IPS DF 19.7 (cell line): ENCODE data around the gene PRKCB.

Experiments
- DNase-seq: peaks from one replicate; pipeline ENCODE4 v3.0.0-alpha.2; 2013; ENCODE audit warnings: low read depth, low spot score

The PRKCB gene

DNA sequence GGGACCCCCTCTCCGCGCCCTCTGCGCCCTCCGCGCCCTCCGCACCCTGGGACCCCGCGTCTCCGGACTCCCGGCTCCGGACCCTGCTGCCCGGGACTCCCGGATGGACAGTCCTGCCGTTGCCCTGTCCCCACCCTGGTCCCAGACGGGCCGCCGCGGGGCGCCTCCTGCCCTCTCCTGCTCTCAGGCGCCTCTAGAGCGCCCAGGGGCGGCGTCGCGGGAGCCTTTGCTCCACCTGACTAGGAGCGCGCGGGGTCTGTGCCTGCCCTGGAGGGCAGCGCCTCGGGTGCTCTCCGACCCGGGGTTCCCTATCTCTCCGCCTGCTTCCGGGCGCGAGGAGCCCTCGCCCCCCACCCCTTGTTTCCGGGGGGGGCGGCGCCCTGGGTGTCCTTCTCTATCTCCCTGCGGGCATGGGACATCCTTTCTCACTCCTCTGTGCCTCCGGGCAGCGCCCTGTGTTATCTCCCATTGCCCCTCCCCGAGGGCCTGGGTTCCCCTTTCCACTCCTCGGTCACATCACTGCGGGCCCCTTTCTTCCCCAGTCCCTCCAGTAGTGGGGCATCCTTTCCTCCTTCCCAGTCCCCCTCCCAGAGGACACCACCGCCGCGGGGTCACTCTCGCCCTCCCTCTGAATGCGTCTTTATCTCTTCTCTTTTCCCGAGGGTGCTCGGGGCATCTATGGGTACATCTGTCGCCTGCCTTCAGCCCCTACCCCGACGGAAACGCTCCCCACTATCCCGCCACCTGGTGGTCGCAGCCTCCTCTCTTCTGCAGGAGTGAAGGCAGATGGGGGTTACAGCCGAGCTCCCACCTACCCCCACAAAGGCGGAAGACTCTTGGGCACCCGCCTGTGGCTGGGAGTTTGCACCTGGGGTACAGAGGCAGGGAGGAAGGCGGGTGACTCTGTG is 875 bp downstream of the PRKCB start:
- no peak for DNase-seq

DNA sequence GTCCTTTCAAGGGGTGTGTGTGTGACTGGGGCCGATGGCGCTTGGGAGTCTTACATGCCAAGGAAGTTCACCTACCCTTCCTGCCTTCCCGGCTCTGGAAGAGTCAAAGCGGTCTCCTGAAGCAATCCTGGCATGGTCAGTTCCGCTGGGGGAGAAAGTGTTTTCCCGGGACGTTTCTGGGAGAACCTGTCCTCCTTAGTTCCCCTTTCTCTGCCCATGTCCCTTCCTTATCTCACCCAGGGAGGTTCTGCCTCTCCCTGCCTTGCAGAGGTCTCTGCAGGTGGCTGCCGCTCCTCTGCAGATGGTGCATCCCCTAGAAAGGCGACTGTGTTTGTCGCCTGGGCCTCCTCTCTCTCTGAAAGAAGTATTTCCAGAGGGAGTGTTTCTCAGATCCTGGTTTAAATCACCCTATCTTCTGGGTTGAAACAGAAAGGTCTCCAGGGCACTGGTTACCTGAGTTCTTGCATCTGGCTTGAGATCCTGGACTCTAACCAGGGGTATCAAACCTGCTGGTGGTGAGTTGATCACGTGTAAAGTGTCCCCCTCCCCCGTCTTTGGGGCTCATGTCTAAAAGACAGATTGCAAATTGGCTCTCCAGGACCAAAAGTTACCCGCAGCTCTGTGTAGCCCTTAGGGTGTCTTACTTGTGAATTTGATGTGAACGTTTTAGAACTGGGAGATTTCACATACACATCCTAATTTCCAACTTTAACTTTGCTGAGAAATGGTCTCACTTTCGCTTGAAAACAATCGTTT is 1.9 kb downstream of the PRKCB start:
- DNase-seq = no peak

DNA sequence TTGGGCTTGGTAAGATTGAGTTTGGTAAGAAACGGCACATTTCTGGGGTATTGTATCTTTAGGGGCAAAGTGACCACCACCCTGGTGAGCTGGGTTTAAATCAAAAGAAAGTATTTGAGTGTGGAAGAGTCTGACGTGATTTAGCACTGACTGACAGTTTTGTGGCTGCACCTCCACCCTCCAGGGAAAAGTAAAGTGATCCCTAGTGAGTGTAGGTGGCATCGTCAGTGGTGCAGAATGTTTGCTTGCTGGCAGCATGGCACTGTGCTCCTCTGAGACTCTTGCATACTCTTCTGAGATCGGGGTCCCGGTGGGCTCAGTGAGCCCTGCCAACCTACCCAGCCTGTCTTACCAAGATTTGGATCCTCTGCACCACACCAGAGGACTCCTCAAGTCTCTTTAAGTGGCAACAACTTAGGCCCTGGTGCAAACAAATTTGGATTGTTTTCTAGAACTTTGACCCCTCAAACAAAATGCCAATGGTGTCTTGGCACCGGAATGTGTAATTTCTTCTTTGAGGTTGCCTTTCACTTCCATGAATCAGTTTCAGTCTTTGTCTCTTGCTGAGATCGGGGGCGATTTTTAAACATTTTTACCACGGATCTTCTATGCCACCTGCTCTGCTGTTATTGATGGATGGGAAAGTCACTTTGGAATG is 2.8 kb downstream of the PRKCB start:
- no peak for DNase-seq

DNA sequence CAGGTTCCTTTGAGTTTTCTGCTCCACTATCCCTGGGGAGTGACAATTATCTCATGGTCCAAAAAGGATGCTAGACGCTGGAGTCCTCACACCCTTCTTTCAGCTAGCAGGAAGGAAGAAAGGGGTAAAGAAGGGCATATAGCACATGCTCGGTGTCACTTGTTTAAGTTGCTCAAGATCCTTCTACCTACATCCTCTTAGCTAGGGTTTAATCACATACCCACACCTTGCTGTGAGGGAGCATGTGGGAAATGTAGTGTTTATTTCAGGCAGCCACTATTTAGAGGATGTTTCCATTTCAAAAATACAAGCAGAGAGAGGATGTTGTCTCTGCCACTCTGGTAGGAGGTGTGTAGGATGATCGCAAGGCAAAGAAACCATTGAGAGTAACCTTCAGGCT is 4.5 kb downstream of the PRKCB start:
- no peak for DNase-seq

DNA sequence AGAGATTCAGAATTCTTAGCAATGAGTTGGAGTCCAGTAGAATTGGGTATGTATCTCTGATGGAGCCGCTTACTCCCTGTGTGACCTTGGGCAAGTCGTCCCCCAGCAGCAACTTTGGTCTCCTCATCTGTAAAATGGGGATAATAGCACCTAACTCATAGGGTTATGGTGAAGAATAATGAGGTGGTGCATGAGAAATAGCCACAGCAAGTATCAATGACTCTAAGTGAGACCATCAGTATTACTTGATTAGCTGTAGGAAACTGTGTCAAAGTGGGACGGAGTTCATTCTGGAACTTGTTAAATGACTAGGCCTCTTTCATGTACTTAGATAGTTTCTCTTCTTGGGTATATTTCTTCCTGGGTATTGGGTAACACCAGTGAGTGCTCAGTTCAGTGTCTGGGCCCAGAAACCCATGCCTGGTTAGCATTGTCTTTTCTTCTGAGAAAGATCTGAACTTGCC is 6.4 kb downstream of the PRKCB start:
- no peak for DNase-seq

DNA sequence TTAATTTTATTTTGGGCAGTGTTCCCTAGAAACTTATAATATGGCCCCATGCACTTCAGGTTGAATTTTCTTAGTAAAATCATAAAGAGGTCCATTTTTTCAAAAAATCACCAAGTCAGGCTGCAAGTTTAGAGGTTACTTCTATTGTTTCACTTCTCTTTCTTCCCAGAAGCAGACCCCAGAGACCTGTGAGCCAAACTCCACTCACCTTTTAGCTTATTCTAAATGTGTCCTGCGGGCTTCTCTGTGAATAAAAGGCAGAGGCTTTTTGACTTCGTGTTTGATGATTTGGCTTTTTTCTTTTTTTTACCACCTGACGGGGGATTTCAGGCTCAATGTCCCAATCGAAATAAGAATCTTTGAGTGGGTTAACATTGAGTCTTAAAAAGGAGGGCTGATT is 7.4 kb downstream of the PRKCB start:
- DNase-seq = no peak

DNA sequence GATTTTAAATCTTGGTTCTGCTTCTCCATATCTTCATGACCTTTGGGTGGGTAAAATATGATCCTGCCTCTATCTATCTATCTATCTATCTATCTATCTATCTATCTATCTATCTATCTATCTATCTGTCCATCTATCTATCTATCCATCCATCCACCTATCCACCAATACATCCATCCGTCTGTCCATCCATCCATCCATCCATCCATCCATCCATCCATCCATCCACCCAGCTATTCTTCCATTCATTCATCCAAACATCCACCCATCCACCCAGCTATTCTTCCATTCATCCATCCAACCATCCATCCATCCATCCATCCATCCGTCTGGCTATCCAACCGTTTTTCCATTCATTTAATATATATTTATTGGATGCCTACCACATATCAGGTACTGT is 11.5 kb downstream of the PRKCB start:
- DNase-seq = no peak

DNA sequence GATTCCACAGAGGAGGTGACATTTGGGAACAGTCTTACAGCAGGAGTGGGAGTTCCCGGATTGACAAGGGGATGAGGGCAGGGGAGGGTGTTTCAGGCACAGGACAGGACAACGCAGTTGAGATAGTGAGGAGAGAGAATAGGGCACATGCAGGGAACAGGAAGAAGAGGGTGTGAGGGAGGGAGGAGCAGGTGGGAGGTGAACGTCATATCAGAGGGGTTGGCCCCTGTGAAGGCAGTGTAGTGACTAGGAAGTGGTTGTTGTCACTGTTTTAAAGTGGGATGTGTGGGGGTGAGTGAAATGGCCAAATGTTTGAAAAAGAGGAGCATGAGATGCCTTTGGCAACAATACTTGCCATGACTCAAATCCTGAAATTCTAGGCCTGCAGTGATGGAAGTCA is 12.2 kb downstream of the PRKCB start:
- no peak for DNase-seq

DNA sequence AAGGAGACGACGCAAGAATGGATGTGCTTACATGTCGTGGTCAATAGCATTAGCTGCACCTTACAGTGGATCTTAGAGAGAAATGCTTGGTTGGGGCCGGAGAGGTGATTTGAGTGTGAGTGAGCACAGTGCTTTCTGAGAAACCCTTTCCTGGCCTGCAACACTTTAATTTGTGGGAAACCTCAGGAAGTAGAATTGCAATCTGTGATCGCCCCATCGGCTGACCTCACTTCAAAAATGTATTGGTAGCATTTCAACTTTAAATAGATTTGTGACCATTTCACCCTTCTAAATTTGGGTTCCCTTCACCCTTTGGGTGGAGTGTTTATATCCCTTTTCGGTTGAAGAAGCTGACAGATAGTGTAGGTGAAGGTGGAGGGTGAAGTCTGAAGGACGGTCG is 13.2 kb downstream of the PRKCB start:
- DNase-seq = no peak

DNA sequence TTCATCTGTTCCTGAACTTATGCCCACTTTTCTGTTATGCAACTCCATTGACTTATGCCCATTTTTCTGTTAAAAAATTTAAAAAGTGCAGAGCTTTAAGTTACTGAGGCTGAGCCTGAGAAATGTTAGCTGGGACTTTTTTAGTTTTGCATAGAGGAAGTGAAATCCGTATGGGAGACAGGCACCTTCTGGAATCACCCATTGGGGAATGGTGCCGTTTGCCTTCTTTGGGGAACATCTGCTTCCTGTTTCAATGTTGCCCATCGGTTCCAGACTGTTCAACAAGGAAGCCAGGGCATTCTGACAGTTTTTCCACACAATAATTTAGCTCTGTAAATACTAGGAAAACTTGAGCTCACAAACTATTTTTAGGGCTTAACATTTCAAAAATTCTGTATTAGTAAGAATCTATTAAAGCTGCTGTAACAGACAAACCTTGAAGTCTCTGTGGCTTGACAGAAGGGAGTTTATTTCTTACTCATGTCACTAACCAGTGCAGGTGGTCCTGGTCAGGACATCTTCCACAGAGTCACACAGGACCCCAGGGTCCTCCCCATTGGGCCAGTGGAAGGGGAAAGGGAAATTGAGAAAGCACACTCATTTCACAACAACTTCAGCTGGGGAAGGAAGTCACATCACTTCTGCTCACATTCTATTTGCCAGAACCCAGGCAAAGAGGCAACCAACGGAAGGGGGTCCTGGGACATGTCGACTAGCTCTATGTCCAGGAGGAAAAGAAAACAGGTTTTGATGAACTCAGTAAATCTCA is 17.2 kb downstream of the PRKCB start:
- no peak for DNase-seq

DNA sequence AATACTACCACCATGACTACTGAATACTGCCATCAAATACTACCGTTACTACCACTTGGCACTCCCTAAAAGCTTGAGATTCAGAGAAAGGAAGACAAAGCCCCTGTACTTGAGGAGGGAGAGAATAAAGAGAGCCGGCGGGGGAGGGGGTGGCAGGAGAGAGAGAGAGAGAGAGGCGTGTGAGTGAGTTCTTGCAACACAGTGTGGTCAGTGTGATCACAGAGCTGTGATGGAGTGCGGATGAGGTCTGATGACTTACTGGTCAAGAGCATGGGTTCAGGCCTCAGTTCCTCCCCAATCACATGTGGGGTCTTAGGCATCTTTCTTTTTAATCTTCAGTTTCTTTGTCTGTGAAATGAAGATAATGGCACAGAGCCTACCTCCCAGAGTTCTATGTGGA is 19.2 kb downstream of the PRKCB start:
- DNase-seq = no peak

DNA sequence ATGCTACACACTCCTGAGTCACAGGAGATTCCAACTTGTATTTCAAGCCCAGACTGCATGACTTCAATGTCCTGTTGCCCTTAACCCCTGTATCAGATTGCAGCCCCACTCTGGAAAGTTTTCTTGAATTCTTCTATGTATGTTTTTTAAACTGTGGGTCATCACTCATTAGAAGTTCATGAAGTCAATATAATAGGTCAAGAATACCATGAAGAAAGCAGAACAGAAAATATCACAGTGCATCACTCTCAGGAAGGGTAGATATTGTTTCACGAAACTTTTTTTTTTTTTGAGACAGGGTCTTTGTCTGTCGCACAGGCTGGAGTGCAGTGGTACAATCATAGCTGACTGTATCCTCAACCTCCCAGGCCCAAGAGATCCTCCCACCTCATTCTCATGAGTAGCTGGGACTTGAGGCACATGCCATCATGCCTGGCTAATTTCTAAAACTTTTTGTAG is 20.5 kb downstream of the PRKCB start:
- no peak for DNase-seq

DNA sequence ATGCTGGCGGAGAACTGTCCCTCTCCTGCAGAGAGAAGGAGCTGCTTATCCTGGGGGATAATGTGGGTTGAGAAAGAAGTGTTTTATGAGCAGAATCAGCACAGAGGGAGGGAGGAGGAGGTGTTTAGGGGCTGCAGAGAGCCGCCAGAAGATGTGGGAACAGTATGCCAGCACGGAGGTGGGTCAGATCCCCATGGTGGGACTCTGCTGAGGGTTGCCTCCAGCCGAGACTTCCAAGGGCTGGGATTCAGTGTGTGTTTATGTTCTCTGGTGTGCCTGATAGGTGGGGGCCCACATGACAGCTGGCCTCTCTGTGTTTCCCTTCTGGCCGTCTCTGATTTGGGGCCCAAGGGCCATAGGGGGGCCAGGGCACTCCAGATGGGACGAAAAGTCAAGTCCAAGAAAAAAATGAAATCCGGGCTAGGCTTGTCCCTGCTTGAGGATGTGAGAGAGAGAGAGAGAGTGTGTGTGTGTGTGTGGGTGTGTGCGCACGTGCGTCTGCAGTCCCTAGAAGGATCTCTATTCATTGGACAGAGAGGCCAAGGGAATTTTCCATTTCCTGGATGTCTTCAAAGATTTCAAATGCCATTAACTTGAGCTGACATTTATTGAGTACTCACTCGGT is 21.6 kb downstream of the PRKCB start:
- no peak for DNase-seq

DNA sequence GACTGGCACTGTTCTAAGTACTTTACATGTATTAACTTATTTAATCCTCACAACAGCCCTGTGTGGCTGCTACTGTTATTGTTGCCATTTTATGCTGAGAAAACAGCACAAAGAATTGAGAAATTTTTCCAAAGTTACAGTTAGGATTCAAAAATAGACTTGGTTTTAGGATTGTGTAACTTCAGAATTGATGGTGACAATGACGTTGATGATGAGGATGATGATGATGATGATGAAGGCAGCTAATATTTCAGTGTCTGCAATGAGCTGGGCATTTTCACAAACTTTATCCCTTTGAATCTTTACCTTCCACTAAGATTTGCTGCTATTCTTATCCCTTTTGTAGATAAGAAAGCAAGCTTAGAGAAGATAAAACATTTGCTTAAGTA is 22.1 kb downstream of the PRKCB start:
- no peak for DNase-seq

DNA sequence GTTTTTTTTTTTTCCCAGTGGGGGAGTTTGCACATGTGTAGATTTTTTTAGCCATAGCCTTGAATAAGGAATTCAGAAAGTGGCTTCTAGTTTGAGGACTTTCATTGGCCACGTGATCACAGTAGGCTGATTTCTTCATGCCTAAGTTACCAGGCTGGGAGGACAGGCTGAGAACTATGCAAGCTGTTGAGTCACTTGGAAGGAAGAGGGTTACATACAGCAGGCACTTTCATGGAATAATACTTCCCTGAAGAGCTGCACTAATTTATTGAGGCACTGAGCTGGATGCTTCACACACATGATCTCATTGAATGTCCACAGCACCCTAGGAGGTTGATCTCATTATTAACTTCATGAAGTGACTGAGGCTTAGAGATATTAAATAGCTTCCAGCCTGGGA is 22.8 kb downstream of the PRKCB start:
- DNase-seq = no peak

DNA sequence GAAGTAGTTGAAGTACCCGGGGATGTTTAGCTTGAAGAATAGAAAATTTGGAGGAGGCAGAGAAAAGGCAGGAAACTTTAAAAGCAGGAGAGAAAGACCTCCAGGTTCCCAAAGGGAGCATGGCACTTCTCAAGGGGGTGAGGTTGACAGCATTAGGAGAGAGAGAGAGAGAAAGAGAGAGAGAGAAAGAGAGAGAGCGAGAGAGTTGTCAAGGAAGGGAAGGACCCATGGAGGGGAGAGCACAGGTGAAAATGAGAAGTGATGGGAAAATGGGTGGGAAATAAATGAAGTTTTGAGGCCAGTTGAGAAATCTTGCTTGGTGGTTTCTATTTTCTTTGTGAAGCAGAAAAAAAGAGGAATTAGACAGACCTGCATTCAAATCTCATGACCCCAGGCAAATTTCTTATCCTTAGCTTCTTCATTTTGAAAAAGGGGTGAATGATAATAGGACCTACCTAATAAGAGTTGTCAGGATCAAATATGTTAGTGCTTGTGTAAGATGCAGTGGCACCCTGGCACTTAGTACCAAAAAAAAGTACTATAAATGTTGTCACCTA is 24.0 kb downstream of the PRKCB start:
- no peak for DNase-seq

DNA sequence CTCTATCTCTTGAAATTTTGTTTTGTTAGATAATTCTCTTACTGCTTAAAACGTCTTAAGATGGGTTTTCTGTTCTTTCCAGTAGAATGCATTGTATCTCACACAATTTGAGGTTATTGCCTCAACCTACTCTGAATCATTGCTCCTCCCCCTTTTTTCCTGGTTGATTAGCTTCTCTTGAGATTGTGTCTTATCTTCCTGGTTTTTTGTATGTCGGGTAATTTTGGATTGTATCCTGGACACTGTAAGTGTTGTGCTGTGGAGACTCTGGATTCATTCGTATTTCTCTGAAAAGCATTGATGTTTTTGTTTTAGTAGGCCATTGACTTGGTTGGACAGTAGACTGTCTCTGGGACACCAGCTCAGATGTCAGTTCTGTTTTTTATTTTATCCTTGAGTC is 26.1 kb downstream of the PRKCB start:
- DNase-seq = no peak

DNA sequence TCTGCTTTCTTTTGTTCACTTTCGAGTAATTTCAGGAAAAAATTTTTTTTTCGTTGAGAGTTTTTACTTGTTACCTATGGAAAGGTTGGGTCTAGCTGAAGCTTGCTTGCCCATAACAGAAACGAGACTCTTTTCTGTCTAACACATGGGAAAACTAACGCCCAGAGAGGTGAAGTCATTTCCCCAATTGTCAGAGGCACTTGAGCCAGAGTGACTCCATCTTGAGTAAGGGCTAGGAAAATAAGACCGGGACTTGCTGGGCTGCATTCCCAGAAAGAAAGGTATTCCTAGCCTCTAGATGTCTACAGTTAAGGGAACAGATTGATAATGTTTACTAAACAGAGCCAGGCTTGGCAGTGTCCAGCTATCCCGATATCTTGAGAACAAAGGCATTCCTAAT is 26.8 kb downstream of the PRKCB start:
- DNase-seq = no peak

DNA sequence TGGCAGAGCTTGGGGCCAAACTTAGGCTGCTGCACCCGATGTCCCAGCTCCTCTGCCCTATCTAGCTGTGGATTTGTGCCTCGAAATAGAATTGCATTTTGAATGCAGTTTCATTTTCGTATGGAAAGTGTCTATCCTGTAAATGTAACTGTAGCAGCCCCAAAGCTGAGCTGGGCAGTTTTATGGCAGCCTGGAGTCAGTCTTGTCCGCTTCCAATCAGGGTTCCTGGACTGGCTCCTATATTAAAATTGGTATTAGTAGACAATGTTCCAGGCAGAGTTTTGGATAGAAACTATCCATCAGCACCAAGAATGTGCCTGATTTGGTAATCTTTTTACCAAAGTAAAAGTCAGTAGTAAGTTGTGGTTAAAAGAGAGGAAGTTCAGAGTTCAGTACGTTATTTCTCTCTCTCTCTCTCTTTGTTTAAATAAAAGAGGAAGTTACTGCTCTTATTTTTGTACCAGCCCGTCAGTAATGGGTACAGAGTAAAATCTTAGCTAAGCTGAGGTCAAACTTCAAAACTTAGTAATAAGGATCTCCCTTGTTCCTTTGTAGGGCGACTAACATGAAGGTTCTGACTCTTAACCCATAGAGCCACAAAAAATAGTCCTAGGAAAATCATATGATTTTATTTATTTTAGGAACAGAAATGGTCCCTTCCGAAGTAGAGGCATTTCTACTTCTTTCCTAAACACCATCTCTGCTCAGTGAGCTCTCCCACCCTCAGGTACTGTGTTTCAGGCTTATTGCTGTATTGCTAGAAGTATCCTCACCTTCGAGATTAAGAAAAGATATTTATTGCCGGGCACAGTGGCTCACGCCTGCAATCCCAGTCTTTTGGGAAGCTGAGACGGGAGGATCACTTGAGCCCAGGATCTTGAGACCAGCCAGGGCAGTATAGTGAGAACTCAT is 28.0 kb downstream of the PRKCB start:
- no peak for DNase-seq

DNA sequence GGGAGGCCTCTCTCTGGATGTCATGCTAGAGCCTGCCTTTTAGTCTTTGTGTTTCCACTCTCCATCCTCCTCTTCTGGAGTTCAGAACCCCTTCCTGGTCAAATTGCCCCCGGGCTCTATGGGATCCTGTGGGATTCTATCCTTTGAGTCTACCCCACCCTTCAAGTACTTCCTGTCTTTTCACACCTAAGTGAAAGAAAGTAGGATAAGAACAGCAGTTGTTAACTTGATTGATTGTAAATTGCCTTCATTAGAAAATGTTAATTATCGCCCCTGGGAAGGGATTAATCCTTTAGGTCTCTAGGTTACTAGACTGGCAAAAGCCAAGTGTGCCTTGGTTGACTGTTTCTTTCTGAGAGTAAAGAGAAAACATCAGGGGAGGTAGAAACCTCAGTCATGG is 30.1 kb downstream of the PRKCB start:
- peak; percentile 17 for DNase-seq
